GM18868 (cell line): ENCODE measurements around the gene PYCARD.

Source experiments
- ATAC-seq: cut with Tn5 transposase; IDR thresholded peaks from one replicate; pipeline ENCODE4 v1.9.1; 2021; ENCODE audit warnings: mild to moderate bottlenecking, moderate library complexity; ENCODE audit not compliant: unreplicated experiment

The PYCARD gene

GRCh38 chr16:31167315-31167714 is 35.2 kb downstream of the PYCARD start:
- no peak for ATAC-seq

GRCh38 chr16:31157136-31157535 is 45.4 kb downstream of the PYCARD start:
- ATAC-seq: no peak
